Measurements from ENCODE around the gene NEMP1. TPM values are rescaled to one million over a fixed set of nuclear protein-coding genes. Genes with fewer than 3 reads are reported as not detected.

NEMP1 gene
- total and polyA plus RNA-seq, 2 donors (not counting 1 experiment from before 2014, with no cell fraction given): 8.4 to 11.1 TPM

GRCh38 chr12:57087691-57088353 is 9.2 kb upstream of the NEMP1 start:
- H4K20me1 ChIP-seq (ENCODE audit: control insufficient read depth, extremely low read depth, insufficient read depth, low read length): no peaks in the 10 kb centered on the region
- H3K4me1 ChIP-seq (ENCODE audit: control insufficient read depth, extremely low read depth, insufficient read depth, low read length): peaks cover 19% of the 10 kb centered on the region
- H3K79me2 ChIP-seq (ENCODE audit: control insufficient read depth, insufficient read depth, low read length): peaks cover 38% of the 10 kb centered on the region
- peak overlapping the region; percentile 48 to 87 (median 58) for H3K4me3 ChIP-seq (replicated peaks in 1 of 4; ENCODE audit: control extremely low read depth in 1 of 4, insufficient read depth in 1 of 4, low read depth in 3 of 4, low read length in 4 of 4)
- H3K9me3 ChIP-seq (ENCODE audit: control insufficient read depth, insufficient read depth, low read depth, low read length): no peaks in the 10 kb centered on the region
- peak; percentile 96 to 97 for DNase-seq (ENCODE audit: low read depth in 2 of 2)
- H3K4me2 ChIP-seq (ENCODE audit: extremely low read depth, insufficient read depth, low read length): peak overlapping the region; percentile 100
- H3K9ac ChIP-seq (ENCODE audit: insufficient read depth, low read length): peak overlapping the region; percentile 92
- TF ChIP-seq CTCF (conservative IDR thresholded peaks at IDR 0.05 in 1 of 2, IDR thresholded peaks at IDR 0.05 in 1 of 2; ENCODE audit: low read depth in 1 of 2, low read length in 2 of 2) (no peak), EZH2 (IDR thresholded peaks at IDR 0.05; ENCODE audit: low read length, missing control alignments) (no peak)
- peak overlapping the region; percentile 99 for H3K27ac ChIP-seq (ENCODE audit: insufficient read depth, low read length)
- no peak overlapping the region for H2AFZ ChIP-seq (ENCODE audit: low read length)
- H3K36me3 ChIP-seq (ENCODE audit: control insufficient read depth, insufficient read depth, low read length): peaks cover 12% of the 10 kb centered on the region
- no peaks in the 10 kb centered on the region for H3K27me3 ChIP-seq (ENCODE audit: control insufficient read depth, insufficient read depth, low read length)

- Histone ChIP-seq H3K36me3 (ENCODE audit: control insufficient read depth, insufficient read depth, low read length) (peaks cover 6% of the 10 kb centered on the region), H3K9me3 (ENCODE audit: control insufficient read depth, insufficient read depth, low read depth, low read length) (no peaks in the 10 kb centered on the region), H3K27ac (ENCODE audit: insufficient read depth, low read length) (peak overlapping the region; percentile 99), H2AFZ (ENCODE audit: low read length) (no peak overlapping the region), H3K79me2 (ENCODE audit: control insufficient read depth, insufficient read depth, low read length) (peaks cover 32% of the 10 kb centered on the region), H3K4me3 (replicated peaks in 1 of 4; ENCODE audit: control extremely low read depth in 1 of 4, insufficient read depth in 1 of 4, low read depth in 3 of 4, low read length in 4 of 4) (peak overlapping the region; percentile 75 to 92 (median 86)), H3K4me2 (ENCODE audit: extremely low read depth, insufficient read depth, low read length) (peak overlapping the region; percentile 87), H4K20me1 (ENCODE audit: control insufficient read depth, extremely low read depth, insufficient read depth, low read length) (no peaks in the 10 kb centered on the region), H3K27me3 (ENCODE audit: control insufficient read depth, insufficient read depth, low read length) (no peaks in the 10 kb centered on the region), H3K9ac (ENCODE audit: insufficient read depth, low read length) (peak overlapping the region; percentile 92), H3K4me1 (ENCODE audit: control insufficient read depth, extremely low read depth, insufficient read depth, low read length) (peaks cover 16% of the 10 kb centered on the region)
- DNase-seq (ENCODE audit: low read depth in 2 of 2): peak; percentile 89 to 90
- TF ChIP-seq EZH2 (IDR thresholded peaks at IDR 0.05; ENCODE audit: low read length, missing control alignments) (no peak), CTCF (conservative IDR thresholded peaks at IDR 0.05 in 1 of 2, IDR thresholded peaks at IDR 0.05 in 1 of 2; ENCODE audit: low read depth in 1 of 2, low read length in 2 of 2) (no peak)
Measured at GRCh38 chr12:57087010-57087690, 8.6 kb upstream of the NEMP1 start.

DNA sequence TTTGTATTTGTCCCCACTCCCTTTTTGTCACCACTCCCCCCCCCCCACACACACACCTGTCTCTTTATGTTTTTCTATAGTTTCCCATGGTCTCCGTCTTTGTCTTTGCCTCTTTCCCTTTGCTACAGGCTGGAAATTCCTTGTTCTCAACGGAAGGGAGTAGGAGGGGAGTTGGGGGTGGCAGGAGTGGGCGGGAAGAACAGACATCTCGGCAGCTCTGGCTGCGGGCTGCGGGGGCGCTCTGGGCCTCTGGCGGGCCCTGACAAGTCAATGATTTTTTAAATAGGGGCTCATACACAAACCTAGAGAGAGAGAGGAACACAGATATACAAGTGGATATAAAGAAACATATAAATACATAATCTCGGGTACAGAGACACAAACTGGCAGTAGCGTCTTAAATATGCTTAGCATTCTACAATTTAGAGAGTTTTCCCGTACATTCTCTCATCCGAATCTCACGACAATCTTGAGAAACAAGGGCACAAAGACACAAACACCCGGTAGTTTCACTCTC is 8.0 kb upstream of the NEMP1 start:
- H3K79me2 ChIP-seq (ENCODE audit: control insufficient read depth, insufficient read depth, low read length): peaks cover 26% of the 10 kb centered on the region
- H3K4me3 ChIP-seq (replicated peaks in 1 of 4; ENCODE audit: control extremely low read depth in 1 of 4, insufficient read depth in 1 of 4, low read depth in 3 of 4, low read length in 4 of 4): peak overlapping the region; percentile 75 to 92 (median 86)
- H3K27ac ChIP-seq (ENCODE audit: insufficient read depth, low read length): peak overlapping the region; percentile 99
- H3K9me3 ChIP-seq (ENCODE audit: control insufficient read depth, insufficient read depth, low read depth, low read length): no peaks in the 10 kb centered on the region
- peak overlapping the region; percentile 87 for H3K4me2 ChIP-seq (ENCODE audit: extremely low read depth, insufficient read depth, low read length)
- peaks cover 16% of the 10 kb centered on the region for H3K4me1 ChIP-seq (ENCODE audit: control insufficient read depth, extremely low read depth, insufficient read depth, low read length)
- no peaks in the 10 kb centered on the region for H4K20me1 ChIP-seq (ENCODE audit: control insufficient read depth, extremely low read depth, insufficient read depth, low read length)
- TF ChIP-seq EZH2 (IDR thresholded peaks at IDR 0.05; ENCODE audit: low read length, missing control alignments): no peak
- TF ChIP-seq CTCF (conservative IDR thresholded peaks at IDR 0.05 in 1 of 2, IDR thresholded peaks at IDR 0.05 in 1 of 2; ENCODE audit: low read depth in 1 of 2, low read length in 2 of 2): peak in 1 of 2 donors; percentile 51
- H2AFZ ChIP-seq (ENCODE audit: low read length): no peak overlapping the region
- peaks cover 4% of the 10 kb centered on the region for H3K36me3 ChIP-seq (ENCODE audit: control insufficient read depth, insufficient read depth, low read length)
- H3K9ac ChIP-seq (ENCODE audit: insufficient read depth, low read length): peak overlapping the region; percentile 92
- peak; percentile 78 to 79 for DNase-seq (ENCODE audit: low read depth in 2 of 2)
- no peaks in the 10 kb centered on the region for H3K27me3 ChIP-seq (ENCODE audit: control insufficient read depth, insufficient read depth, low read length)

Measured in fibroblast of lung (primary cell).